Endodermal cell (in vitro differentiated cells): Measurements from ENCODE around the gene PGAM1. TPM values are rescaled to one million over a fixed set of nuclear protein-coding genes. Genes with fewer than 3 reads are reported as not detected.

ENCODE experiments used
- DNase-seq: peaks from one replicate; pipeline ENCODE4 v3.0.0-alpha.2; 2017
- H3K27ac ChIP-seq: 2 replicates; pipeline ENCODE4 v1.5.1; 2013; ENCODE audit warnings: mild to moderate bottlenecking, low read depth, low read length, moderate library complexity
- H3K27me3 ChIP-seq: 2 replicates; pipeline ENCODE4 v1.6.1; 2013; ENCODE audit warnings: mild to moderate bottlenecking, low read length, moderate library complexity; ENCODE audit not compliant: insufficient read depth, control insufficient read depth, poor library complexity, severe bottlenecking
- H3K36me3 ChIP-seq: 2 replicates; pipeline ENCODE4 v1.7.0; 2013; ENCODE audit warnings: mild to moderate bottlenecking, low read length, moderate library complexity; ENCODE audit not compliant: control insufficient read depth, insufficient read depth
- H3K4me1 ChIP-seq: one replicate; pipeline ENCODE4 v1.7.0; 2013; ENCODE audit warnings: low read length; ENCODE audit not compliant: control insufficient read depth, insufficient read depth
- H3K4me3 ChIP-seq: 2 replicates; pipeline ENCODE4 v1.5.1; 2013; ENCODE audit warnings: mild to moderate bottlenecking, low read length, moderate library complexity
- H3K9ac ChIP-seq: 2 replicates; pipeline ENCODE4 v1.6.1; 2013; ENCODE audit warnings: mild to moderate bottlenecking, low read length, moderate library complexity; ENCODE audit not compliant: poor library complexity, severe bottlenecking; ENCODE audit errors: extremely low read depth
- H3K9me3 ChIP-seq: 2 replicates; pipeline ENCODE4 v1.6.1; 2013; ENCODE audit warnings: mild to moderate bottlenecking, low read length, moderate library complexity; ENCODE audit not compliant: control insufficient read depth
- H3K27ac Mint-ChIP-seq: 2 replicates; pipeline ENCODE4 v1.8.0; 2020; ENCODE audit warnings: mixed read lengths
- H3K27me3 Mint-ChIP-seq: 2 replicates; pipeline ENCODE4 v1.8.0; 2021; ENCODE audit warnings: mild to moderate bottlenecking, mixed read lengths; ENCODE audit not compliant: insufficient read depth
- H3K36me3 Mint-ChIP-seq: 2 replicates; pipeline ENCODE4 v1.8.0; 2020; ENCODE audit warnings: low read depth, mixed read lengths
- H3K4me1 Mint-ChIP-seq: 2 replicates; pipeline ENCODE4 v1.8.0; 2020; ENCODE audit warnings: mixed read lengths
- H3K4me3 Mint-ChIP-seq: 2 replicates; pipeline ENCODE4 v1.8.0; 2020; ENCODE audit warnings: mild to moderate bottlenecking, moderate library complexity, mixed read lengths
- H3K9me3 Mint-ChIP-seq: 2 replicates; pipeline ENCODE4 v1.8.0; 2020; ENCODE audit warnings: mild to moderate bottlenecking, mixed read lengths
- whole genome bisulfite sequencing, 2 experiments: methylation state at CpG; one replicate each; pipeline versions ENCODE4 v1.1.5 to v1.1.7; 2013; ENCODE audit warnings: missing lambda C conversion rate in 2 of 2, mixed read lengths in 1 of 2; ENCODE audit not compliant: insufficient coverage in 1 of 2, insufficient read length in 1 of 2; 5-methylcytosine and 5-hydroxymethylcytosine counted together
- total RNA-seq, 2 donors: library from RNA; stranded (reverse); fragmentation: NEBNext Ultra II Directional in 1 of 2; extraction: Animal tissue kit (Norgen Biotek cat#: 25700) in 1 of 2; gene quantifications; 2 replicates in 1 of 2; 3 replicates in 1 of 2; pipeline ENCODE4 v1.2.1, GENCODE V29; 2021
- TF ChIP-seq, protein P1 (sequence below): fragments of 200-600 bp; sonication (generic); conservative IDR thresholded peaks from 2 replicates; pipeline ENCODE4 v1.5.0; 2021; ENCODE audit warnings: antibody characterized with exemption, mild to moderate bottlenecking

Gene PGAM1
- total RNA-seq, 2 donors from 2014 or later = 490 to 499 TPM

DNA sequence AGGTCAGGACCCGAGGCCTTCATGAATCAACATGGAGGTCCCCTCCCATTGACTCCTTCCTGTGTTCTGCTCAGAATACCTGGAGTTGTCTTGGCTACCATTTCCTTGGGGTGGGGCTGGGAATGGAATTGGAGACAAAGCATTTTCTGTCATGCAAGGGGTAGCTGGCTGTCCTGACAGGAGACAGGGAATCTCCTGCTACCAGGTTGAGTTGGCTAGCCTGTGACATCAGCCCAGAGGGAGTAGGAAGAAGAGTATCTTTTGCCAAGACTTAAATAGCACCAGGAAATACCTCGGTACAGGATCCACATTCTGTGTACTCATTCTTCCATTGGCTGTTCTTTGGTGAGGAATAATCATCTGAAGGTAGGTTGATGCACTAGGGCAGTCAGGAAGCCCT lies 24.8 kb downstream of the PGAM1 start:
- no peaks in the 10 kb centered on the region for H3K27me3 ChIP-seq
- no peak overlapping the region for H3K4me3 Mint-ChIP-seq
- H3K9me3 ChIP-seq = no peaks in the 10 kb centered on the region
- peaks cover 7% of the 10 kb centered on the region for H3K4me1 Mint-ChIP-seq
- no peak for DNase-seq
- no peak overlapping the region for H3K9ac ChIP-seq
- no peaks in the 10 kb centered on the region for H3K27me3 Mint-ChIP-seq
- TF ChIP-seq, protein P1, sequence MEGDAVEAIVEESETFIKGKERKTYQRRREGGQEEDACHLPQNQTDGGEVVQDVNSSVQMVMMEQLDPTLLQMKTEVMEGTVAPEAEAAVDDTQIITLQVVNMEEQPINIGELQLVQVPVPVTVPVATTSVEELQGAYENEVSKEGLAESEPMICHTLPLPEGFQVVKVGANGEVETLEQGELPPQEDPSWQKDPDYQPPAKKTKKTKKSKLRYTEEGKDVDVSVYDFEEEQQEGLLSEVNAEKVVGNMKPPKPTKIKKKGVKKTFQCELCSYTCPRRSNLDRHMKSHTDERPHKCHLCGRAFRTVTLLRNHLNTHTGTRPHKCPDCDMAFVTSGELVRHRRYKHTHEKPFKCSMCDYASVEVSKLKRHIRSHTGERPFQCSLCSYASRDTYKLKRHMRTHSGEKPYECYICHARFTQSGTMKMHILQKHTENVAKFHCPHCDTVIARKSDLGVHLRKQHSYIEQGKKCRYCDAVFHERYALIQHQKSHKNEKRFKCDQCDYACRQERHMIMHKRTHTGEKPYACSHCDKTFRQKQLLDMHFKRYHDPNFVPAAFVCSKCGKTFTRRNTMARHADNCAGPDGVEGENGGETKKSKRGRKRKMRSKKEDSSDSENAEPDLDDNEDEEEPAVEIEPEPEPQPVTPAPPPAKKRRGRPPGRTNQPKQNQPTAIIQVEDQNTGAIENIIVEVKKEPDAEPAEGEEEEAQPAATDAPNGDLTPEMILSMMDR = no peak
- H3K4me3 ChIP-seq = no peak overlapping the region
- 98 to 100% methylated on average over 1 to 2 of the region's 2 CpGs for WGBS, 2 experiments
- H3K27ac Mint-ChIP-seq = no peak overlapping the region
- H3K36me3 ChIP-seq = peaks cover 49% of the 10 kb centered on the region
- no peaks in the 10 kb centered on the region for H3K4me1 ChIP-seq
- no peaks in the 10 kb centered on the region for H3K9me3 Mint-ChIP-seq
- H3K36me3 Mint-ChIP-seq = peaks cover 30% of the 10 kb centered on the region
- H3K27ac ChIP-seq = no peak overlapping the region

DNA sequence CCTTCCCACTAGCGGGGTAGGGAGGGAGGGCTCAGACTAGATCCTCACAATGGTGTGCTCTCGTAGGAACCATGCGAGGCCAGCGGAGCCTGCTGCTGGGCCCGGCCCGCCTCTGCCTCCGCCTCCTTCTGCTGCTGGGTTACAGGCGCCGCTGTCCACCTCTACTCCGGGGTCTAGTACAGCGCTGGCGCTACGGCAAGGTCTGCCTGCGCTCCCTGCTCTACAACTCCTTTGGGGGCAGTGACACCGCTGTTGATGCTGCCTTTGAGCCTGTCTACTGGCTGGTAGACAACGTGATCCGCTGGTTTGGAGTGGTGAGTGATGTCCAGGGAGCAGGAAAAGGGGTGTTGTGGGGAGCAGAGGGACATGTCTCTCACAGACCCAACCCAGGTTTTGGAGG lies 25.6 kb downstream of the PGAM1 start:
- Mint-ChIP-seq H3K36me3 (peaks cover 38% of the 10 kb centered on the region), H3K27ac (no peak overlapping the region), H3K27me3 (no peaks in the 10 kb centered on the region), H3K4me3 (no peak overlapping the region), H3K4me1 (peaks cover 5% of the 10 kb centered on the region), H3K9me3 (no peaks in the 10 kb centered on the region)
- TF ChIP-seq, protein P1 = no peak
- no peak overlapping the region for H3K27ac ChIP-seq
- 94 to 97% methylated on average over 14 to 17 of the region's 17 CpGs for WGBS, 2 experiments
- no peaks in the 10 kb centered on the region for H3K4me1 ChIP-seq
- no peaks in the 10 kb centered on the region for H3K9me3 ChIP-seq
- no peak overlapping the region for H3K4me3 ChIP-seq
- no peak for DNase-seq
- no peaks in the 10 kb centered on the region for H3K27me3 ChIP-seq
- no peak overlapping the region for H3K9ac ChIP-seq
- peaks cover 57% of the 10 kb centered on the region for H3K36me3 ChIP-seq

DNA sequence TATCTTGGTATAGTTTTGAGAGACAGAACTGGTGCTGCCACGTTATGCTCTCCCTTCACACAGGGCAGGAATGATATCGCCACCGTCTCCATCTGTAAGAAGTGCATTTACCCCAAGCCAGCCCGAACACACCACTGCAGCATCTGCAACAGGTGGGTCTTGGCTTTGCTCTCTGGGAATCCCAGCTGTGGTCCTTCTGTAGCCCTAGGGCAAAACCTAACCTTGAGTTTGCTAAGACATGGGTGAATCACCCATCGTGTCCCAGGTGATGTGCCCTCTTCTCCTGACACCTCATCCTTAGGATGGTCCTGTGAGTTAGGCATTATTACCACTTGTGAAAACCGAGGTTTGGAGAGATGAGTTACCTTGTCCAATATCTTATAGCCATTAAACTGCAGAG lies 26.4 kb downstream of the PGAM1 start:
- DNase-seq = no peak
- Mint-ChIP-seq H3K27ac (no peak overlapping the region), H3K36me3 (peaks cover 46% of the 10 kb centered on the region), H3K4me3 (no peak overlapping the region), H3K27me3 (no peaks in the 10 kb centered on the region), H3K9me3 (no peaks in the 10 kb centered on the region), H3K4me1 (peaks cover 5% of the 10 kb centered on the region)
- no peak overlapping the region for H3K27ac ChIP-seq
- no peaks in the 10 kb centered on the region for H3K9me3 ChIP-seq
- 92% methylated on average over 2 to 6 of the region's 6 CpGs for WGBS, 2 experiments
- TF ChIP-seq, protein P1 = no peak
- peaks cover 64% of the 10 kb centered on the region for H3K36me3 ChIP-seq
- H3K4me3 ChIP-seq = no peak overlapping the region
- H3K27me3 ChIP-seq = no peaks in the 10 kb centered on the region
- no peak overlapping the region for H3K9ac ChIP-seq
- no peaks in the 10 kb centered on the region for H3K4me1 ChIP-seq
